ENCODE measurements around the gene RUVBL1. TPM values are rescaled to one million over a fixed set of nuclear protein-coding genes. Genes with fewer than 3 reads are reported as not detected.

The RUVBL1 gene
- total RNA-seq, result 10 to 100 TPM in 3 of 6 donors, 1 to 10 TPM in 3; 3.7 to 13.3 (median 10.0) TPM
- polyA plus RNA-seq, result 10 to 100 TPM in 1 of 2 donors, 1 to 10 TPM in 1; 7.6 to 12.6 TPM

- 2 to 3% methylated on average over 47 of the region's 47 CpGs for WGBS, 2 donors
- no peaks in the 10 kb centered on the region for H3K27me3 ChIP-seq
- intact Hi-C loops (cut with DNase I), result no loop called here
- peaks cover 0 to 8% (median 0%) of the 10 kb centered on the region in 3 donors for H3K4me1 ChIP-seq
- H3K36me3 ChIP-seq, result no peaks in the 10 kb centered on the region
- peak within 1 kb of the TSS; percentile 35 to 52 (median 44) for H3K27ac ChIP-seq
- TF ChIP-seq, protein P1, sequence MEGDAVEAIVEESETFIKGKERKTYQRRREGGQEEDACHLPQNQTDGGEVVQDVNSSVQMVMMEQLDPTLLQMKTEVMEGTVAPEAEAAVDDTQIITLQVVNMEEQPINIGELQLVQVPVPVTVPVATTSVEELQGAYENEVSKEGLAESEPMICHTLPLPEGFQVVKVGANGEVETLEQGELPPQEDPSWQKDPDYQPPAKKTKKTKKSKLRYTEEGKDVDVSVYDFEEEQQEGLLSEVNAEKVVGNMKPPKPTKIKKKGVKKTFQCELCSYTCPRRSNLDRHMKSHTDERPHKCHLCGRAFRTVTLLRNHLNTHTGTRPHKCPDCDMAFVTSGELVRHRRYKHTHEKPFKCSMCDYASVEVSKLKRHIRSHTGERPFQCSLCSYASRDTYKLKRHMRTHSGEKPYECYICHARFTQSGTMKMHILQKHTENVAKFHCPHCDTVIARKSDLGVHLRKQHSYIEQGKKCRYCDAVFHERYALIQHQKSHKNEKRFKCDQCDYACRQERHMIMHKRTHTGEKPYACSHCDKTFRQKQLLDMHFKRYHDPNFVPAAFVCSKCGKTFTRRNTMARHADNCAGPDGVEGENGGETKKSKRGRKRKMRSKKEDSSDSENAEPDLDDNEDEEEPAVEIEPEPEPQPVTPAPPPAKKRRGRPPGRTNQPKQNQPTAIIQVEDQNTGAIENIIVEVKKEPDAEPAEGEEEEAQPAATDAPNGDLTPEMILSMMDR (IDR thresholded peaks at IDR 0.05), result no peak
- ATAC-seq (peak; percentile 100), FAIRE-seq (peak; percentile 53), DNase-seq (peak; percentile 94 to 99 (median 96))
- no peaks in the 10 kb centered on the region for H3K9me3 ChIP-seq
- peak within 1 kb of the TSS; percentile 53 to 96 (median 84) for H3K4me3 ChIP-seq
Observed at GRCh38 chr3:128123538-128124368, at the start of gene RUVBL1. RUVBL1 (minus strand) TSS chr3:128123812; CDS start chr3:128123724, 88 bp downstream.

DNA sequence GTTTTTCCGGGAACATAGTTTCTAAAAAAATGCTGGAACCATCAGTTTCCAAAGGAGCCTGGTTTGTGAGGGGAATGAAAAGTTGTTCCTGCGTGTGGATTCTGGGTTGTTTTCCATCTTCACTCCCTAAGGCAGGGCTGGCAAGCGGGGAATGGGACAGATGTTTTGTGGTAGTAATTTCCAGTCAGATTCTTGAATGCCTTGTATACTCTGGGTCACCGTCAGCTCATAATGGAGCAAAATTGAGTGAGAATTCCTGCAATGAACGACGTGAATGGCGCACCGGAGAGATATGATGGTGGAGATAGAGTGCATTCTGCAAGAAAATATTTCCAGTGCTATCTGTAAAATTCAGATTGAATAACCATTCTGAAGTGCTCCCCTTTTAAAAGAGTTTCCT is 49.6 kb upstream of the RUVBL1 start:
- Histone ChIP-seq H3K4me1 (no peaks in the 10 kb centered on the region), H3K27me3 (no peaks in the 10 kb centered on the region), H3K9me3 (no peaks in the 10 kb centered on the region), H3K4me3 (no peak overlapping the region), H3K36me3 (no peaks in the 10 kb centered on the region), H3K27ac (no peak overlapping the region)
- TF ChIP-seq, protein P1 (IDR thresholded peaks at IDR 0.05), result no peak
- intact Hi-C loops (cut with DNase I), result no loop called here
- FAIRE-seq (no peak), DNase-seq (no peak), ATAC-seq (no peak)
- WGBS, 2 donors, result 85 to 87% methylated on average over 8 of the region's 8 CpGs

GRCh38 chr3:128170866-128171516 is 47.4 kb upstream of the RUVBL1 start:
- intact Hi-C loops (cut with DNase I), result no loop called here
- no peaks in the 10 kb centered on the region for H3K36me3 ChIP-seq

GRCh38 chr3:128168836-128169235 is 45.2 kb upstream of the RUVBL1 start:
- Histone ChIP-seq H3K27me3 (no peaks in the 10 kb centered on the region), H3K4me1 (no peaks in the 10 kb centered on the region), H3K27ac (no peak overlapping the region), H3K4me3 (no peak overlapping the region), H3K9me3 (no peaks in the 10 kb centered on the region), H3K36me3 (no peaks in the 10 kb centered on the region)
- peak in 1 of 4 donors; percentile 20 for ATAC-seq
- FAIRE-seq, result no peak
- intact Hi-C loops (cut with DNase I), result no loop called here
- DNase-seq, result no peak
- 70 to 73% methylated on average over 4 of the region's 4 CpGs for WGBS, 2 donors
- TF ChIP-seq, protein P1 (IDR thresholded peaks at IDR 0.05), result no peak

More at GRCh38 chr3:128170866-128171516, 47.4 kb upstream of the RUVBL1 start:
- Histone ChIP-seq H3K27me3 (no peaks in the 10 kb centered on the region), H3K4me1 (no peaks in the 10 kb centered on the region), H3K9me3 (no peaks in the 10 kb centered on the region), H3K4me3 (no peak overlapping the region), H3K27ac (no peak overlapping the region)
- whole genome bisulfite sequencing, 2 donors, result 9 to 10% methylated on average over 5 of the region's 5 CpGs
- ATAC-seq, result peak; percentile 60 to 96 (median 94)
- TF ChIP-seq, protein P1 (IDR thresholded peaks at IDR 0.05), result peak in 3 of 4 donors; percentile 42 to 56 (median 52)
- peak in 3 of 6 donors; percentile 34 to 62 (median 47) for DNase-seq
- peak; percentile 23 for FAIRE-seq

Measured in pancreas (tissue), 10 donors.